ENCODE measurements around the gene AP2A1. TPM values are rescaled to one million over a fixed set of nuclear protein-coding genes. Genes with fewer than 3 reads are reported as not detected.
"Not testable (repeated sequence)": the region's sequence is repeated elsewhere in the genome, so short reads cannot be mapped to it uniquely, and the experiment has no call there.

Gene AP2A1
- total RNA-seq: 65.3 and 65.6 TPM in 2 replicates

DNA sequence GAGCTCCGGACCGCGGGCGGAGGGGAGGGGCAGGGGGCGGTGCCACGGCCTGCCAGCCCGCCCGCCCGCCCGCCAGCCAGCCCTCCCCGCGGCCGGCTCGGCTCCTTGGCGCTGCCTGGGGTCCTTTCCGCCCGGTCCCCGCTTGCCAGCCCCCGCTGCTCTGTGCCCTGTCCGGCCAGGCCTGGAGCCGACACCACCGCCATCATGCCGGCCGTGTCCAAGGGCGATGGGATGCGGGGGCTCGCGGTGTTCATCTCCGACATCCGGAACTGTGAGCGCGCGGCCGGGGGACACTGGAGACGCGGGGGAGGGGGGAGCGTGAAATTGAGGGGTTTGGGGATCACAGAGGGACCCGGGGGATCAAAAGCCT, at the start of gene AP2A1:
Gene AP2A1, plus strand, starts transcription at position 72 of the 370 bp plus-strand sequence. Its CDS starts 133 bp downstream, at position 205.
- DNase-seq (ENCODE audit: low read depth, low spot score): no peak

DNA sequence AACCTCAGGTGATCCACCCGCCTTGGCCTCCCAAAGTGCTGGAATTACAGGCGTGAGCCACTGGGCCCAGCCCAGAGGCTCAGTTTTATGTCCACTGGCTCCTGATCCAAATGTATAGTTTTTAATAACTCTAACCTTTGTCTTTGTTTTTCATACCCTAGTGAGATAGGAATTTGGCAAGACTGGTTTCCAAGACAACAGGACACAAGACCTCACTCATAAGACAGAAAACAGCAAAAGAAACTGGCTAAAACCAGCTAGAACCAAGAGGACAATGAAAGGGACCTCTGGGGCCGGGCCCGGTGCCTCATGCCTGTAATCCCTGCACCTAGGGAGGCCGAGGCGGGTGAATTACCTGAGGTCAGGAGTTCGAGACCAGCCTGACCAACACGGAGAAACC, 48.3 kb upstream of the AP2A1 start:
- DNase-seq (ENCODE audit: low read depth, low spot score): no peak

DNA sequence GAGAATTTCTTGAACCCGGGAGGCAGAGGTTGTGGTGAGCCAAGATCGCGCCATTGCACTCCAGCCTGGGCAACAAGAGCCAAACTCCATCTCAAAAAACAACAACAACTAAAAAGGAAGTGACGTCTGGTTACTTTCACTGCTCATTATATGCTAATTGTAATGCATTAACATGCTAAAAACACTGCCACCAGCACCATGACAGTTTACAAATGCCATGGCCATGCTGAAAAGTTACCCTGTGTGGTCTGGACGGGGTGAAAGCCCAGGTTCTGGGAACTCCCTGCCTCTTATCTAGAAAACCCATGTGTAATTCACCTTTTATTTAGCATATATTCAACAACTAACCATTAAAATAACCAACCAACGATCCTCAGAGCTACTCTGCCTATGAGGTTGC, 47.8 kb upstream of the AP2A1 start:
- no peak for DNase-seq (ENCODE audit: low read depth, low spot score)

DNA sequence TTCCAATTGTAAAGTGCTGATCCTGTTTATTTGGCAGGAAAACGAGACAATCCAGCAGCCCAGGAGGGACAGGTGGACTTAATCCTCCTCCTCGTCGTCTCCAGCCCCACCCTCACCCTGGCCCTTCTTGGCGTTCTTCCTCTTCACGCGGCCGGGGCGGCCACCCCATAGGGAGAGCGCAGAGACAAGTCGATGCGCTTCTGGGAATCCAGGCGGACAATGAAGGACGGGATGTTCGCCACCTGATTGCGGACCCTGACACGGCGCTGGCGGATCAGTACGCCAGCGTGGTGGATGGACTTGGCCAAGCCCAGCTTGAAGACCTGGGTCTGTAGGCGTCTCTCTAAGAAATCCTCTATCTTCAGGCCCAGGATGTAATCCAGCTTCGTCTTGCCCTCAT, 47.4 kb upstream of the AP2A1 start:
- DNase-seq (ENCODE audit: low read depth, low spot score): not testable (repeated sequence)

DNA sequence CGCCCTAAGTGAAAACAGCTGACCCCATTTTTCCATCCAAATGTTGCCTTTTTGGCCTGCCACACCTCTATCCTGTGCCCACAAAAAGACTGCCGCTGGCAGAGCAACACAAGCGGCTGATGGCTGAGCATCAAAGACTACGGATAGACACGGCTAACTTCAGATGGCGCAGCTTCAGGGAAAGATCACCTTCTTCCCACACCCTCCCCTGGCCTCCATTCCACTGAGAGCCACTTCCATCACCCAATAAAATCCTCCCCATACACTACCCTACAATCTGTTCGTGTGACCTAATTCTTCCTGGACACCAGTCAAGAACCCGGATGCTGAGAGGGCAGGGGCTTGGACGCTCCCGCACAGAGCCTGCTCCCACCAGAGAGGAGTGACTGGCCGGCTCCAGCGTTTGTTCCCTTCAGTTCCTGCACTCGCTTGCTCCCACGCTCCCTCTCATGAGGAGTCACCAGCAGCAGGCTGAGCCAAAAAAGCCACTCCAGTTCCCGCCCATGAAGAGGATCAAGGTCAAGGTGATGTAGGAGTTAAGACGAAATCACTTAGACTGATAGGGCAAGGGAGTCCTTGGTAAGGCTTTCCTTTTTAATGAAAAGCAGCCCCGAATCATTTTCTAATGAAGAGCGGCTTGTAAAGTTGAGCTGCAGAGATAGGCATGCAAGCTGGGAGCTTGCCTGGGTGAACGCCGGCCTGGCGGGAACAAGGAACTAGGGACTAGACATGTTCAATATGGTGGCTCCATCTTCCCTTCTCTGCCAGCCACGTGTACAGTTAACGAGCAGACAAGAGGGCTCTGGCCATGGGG, 39.4 kb upstream of the AP2A1 start:
- no peak for DNase-seq (ENCODE audit: low read depth, low spot score)

DNA sequence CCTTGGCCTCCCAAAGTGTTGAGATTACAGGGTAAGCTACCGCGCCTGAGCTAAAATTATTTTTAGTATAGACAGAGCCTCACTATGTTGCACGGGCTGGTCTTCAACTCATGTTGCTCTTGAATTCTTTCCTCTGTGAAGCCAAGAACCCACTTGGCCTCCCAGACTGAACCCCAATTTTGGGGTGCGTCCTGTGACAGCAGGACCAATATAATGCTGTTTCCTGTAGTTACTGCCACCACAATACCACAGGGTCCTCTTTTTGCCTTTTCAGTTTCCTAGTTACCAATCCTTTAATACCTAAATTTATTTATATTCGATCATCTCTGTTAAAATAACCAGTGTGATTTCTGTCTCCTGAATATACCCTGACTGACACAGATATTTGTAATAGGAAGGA, 36.6 kb upstream of the AP2A1 start:
- no peak for DNase-seq (ENCODE audit: low read depth, low spot score)

DNA sequence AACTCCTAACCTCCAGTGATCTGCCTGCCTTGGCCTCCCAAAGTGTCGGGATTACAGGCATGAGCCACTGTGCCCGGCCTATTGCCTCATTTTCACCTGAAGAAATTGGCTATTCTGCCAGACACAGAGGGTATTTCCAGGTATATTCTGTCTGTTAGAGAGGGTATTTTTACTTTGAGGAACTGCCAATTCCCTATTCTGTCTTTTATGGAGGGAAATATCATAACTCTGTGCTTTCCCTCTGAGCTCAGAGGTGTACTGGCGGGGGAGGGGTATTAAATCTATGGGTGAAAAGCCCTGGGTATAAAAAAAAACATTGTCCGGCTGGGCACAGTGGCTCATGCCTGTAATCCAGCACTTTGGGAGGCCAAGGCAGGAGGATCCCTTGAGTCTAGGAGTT, 28.5 kb upstream of the AP2A1 start:
- no peak for DNase-seq (ENCODE audit: low read depth, low spot score)

DNA sequence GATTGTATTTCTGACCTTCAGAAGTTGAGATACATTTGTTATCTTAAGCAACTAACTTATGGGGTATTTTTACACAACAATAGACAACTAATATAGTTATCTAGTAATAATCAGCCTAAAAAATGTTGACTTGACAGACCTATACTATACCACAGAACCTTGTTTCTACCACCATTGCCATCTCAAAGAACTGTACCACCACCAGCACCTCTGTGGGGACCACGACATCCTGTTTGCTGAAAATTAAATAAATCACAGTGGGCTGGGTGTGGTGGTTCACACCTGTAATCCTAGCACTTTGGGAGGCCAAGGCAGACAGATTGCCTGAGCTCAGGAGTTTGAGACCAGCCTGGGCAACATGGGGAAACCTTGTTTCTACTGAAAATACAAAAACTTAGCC, 27.7 kb upstream of the AP2A1 start:
- no peak for DNase-seq (ENCODE audit: low read depth, low spot score)

DNA sequence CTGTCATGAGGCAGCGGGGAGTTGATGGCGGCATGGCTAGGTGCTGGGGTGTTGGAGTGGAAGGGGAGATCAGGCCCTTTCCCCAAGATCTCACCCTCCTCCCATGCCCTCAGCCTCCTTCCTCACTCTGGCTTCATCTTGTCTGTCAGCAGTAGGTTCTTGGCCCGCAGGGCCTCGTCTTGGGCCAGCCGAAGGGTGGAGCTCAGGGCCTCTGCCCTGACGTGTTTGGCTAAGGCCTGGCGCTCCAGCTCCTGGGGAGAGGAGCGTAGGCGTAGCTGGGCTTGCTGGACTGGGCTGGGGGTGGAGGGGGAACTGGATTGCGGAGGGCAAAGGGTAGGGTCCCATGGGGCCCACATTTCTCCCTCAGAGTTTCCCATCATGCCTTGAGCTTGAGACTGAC, 26.9 kb upstream of the AP2A1 start:
- no peak for DNase-seq (ENCODE audit: low read depth, low spot score)

DNA sequence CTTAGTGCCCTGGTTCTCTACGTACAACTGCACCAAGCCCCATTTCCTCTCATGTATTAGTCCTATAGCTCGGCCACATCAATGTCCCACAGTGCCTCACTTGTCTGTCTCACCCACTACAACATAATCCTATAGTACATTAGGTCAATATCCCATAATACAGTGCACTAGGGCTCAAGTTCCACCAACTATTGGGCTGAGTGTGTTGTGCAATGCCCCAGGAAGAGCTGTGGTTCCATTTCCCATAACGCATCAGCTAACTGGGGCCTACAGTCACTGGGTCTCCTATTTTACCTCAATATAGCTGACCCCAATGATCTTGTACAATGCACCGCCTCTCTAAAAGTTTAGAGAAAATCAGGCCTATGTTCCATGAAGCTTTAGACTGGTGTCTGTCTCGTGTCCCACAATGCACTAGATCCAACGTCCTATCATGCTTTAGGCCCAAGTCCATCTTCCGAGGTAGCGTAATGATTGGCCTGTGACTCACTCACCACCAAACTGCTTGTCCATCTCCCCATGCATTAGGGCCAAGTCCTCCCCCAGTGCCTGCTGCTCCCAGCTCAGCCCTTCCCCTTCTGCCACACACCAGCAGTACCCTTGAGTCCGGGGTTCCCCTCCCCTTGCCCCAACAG, 25.5 kb upstream of the AP2A1 start:
- no peak for DNase-seq (ENCODE audit: low read depth, low spot score)

DNA sequence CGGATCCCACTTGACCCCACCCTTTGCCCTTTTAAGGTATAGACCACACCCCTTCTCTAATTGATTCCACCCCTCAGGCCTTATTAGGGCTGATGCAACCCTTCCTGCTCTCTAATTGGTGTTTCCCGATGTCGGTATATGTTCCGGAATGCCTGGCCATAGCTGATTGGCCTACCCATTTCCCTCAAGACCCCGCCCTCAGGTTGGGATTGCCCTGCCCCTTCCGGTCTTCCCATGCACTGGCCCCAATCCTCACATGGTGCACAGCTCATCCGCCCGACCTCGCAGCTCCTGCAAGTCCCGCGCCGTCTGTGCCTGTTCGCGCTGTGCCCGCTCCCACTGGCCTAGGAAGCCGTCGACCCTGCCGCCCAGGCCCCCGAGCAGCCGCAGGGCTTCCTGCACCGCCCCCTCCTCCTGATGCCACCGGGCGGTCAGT, 21.8 kb upstream of the AP2A1 start:
- DNase-seq (ENCODE audit: low read depth, low spot score): no peak

DNA sequence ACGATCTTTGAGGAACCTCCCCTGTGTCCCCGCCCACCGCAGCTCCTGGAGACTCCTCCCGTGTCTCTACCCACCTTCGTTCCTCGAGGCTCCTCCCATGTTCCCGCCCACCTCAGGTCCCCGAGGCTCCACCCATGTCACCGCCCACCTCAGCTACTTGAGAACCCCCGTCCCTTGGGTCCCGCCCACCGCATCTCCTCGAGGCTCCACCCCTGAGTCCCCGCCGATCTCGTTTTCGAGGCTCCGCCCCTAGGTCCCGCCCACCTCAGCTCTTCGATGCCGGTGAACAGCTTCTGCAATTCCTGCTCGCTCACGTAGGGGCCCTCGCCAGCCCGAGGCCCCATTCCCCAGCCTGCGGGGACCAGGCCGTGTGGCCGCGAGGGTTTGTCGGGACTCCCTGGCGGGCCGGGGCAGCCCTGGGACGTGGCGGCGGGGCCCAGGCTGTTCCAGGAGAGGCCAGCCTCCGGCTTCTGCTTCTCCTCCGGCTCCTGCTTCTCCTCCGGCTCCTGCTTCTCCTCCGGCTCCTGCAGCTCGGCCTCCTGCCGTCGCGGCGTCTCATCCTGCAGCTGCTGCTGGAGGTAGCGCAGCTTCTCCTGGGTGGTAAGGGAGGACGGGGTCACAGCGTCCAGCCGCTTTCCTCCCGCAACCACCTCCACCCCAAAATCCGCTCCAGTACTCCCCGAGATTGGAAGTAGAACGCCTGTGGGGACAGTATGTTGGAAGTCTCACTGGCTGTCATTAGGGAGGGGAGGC, 20.4 kb upstream of the AP2A1 start:
- no peak for DNase-seq (ENCODE audit: low read depth, low spot score)

DNA sequence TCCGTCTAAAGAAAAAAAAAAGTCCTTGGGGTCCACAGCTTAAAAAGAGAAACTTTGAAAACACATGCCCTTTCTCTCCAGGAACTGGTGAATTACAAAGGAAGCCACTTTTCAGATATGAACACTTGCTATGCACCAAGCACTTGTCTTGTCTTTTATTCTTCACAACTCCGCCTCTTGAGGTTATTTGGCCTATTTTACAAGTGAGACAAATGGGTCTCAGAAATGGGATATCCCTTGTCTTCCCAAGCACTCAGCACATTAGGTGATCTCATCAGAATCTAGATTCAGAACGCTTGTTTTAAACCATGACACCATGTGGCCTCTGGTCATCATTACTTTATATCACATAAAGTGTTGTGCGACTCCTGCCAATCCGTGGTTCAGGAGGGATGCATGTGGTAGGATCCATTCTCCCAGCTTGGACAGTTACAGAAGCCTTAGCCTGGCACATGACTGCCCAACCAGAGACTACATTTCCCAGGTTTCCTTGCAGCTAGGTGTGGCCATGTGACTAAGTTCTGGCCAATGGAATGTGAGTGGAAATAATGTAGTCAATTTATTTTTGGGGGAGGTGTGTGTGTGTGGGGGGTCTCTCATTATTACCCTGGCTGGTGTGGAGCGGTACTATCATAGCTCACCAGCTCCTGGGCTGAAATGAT, 17.6 kb upstream of the AP2A1 start:
- no peak for DNase-seq (ENCODE audit: low read depth, low spot score)

DNA sequence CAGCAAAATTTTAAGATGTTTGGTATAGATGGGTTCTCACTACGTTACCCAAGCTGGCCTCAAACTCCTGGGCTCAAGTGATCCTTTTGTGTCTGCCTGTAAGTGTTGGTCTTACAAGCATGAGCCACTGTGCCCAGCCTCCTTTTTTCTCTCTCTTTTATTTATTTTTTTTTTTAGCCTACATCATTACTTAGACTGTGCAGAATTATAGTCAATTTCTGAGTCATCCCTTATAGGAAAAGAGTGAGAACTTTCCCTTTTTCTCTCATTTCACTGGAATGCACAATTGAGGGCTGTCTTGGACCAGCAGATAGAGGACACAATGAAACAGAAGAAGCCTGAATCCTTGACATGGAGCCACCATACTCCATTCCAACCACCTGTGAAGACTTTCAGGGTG, 17.0 kb upstream of the AP2A1 start:
- no peak for DNase-seq (ENCODE audit: low read depth, low spot score)

DNA sequence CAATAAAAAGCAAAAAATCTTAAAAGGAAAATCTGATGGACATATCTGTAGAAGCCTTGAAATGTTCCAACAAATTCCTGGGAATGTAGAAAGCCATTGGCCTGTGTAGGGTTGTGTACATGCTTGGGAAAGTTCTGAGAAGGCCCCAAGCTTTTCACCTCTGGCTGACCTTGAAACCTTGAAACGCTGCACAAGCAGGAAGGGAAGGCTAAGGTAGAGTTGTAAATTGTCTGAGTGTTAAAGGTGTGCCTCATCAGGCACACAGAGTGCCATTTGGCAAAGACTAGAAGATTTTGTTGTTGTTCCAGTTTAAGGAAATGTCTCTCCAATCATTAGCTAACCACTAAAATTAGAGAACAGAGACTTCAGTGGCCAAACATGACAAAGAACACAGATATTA, 14.1 kb upstream of the AP2A1 start:
- DNase-seq (ENCODE audit: low read depth, low spot score): no peak

DNA sequence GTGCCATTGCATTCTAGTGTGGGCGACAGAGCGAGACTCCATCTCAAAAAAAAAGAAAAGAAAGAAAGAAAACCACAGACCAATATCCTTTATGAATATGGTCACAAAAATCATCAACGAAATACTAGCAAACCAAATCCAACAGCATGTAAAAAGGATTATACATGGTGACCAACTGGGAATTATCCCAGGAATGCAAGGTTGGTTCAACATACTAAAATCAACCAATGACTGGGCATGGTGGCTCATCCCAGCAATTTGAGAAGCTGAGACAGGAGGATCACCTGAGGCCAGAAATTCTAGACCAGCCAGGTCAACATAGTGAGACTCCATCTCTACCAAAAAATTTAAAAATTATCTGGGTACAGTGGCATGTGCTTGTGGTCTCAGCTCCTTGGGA, 10.8 kb upstream of the AP2A1 start:
- no peak for DNase-seq (ENCODE audit: low read depth, low spot score)

DNA sequence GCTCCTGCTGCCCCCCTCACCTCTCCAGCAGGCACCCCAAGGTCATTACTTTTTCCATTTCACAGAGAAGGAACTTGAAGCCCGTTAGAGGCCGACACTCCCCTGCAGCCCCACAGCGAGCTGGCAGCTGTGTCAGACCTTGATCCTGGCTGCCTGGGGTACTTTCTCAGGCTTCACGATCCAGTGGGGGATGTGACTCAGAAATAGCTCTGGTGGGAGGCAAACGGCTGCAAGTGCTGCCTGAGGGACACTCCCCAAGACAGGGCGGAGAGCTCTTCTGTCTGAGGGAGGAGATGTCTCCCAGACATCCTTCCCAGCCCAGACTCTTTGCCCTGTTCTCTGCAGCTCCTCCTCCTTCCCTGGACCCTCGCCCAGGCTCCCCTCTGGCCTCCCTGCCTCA, 8.5 kb upstream of the AP2A1 start:
- no peak for DNase-seq (ENCODE audit: low read depth, low spot score)

DNA sequence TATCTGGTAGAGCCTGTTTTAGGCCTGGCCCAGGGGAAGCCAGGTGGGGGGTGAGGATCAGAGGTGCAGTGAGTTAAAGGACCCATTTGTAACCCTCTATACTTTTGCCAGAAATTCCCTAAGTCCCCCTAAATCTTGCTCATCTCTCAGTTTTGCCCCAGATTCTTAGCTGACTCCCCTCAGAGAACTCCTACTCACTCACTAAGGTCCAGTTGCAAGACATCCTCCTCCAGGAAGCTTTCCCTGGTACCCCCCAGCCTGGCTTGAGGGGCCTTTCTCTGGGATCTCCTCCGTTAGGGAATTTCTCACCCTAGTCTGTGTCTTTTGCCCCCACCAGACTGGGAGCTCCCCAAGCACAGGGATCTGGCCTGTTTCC, 5.6 kb upstream of the AP2A1 start:
- DNase-seq (ENCODE audit: low read depth, low spot score): no peak

DNA sequence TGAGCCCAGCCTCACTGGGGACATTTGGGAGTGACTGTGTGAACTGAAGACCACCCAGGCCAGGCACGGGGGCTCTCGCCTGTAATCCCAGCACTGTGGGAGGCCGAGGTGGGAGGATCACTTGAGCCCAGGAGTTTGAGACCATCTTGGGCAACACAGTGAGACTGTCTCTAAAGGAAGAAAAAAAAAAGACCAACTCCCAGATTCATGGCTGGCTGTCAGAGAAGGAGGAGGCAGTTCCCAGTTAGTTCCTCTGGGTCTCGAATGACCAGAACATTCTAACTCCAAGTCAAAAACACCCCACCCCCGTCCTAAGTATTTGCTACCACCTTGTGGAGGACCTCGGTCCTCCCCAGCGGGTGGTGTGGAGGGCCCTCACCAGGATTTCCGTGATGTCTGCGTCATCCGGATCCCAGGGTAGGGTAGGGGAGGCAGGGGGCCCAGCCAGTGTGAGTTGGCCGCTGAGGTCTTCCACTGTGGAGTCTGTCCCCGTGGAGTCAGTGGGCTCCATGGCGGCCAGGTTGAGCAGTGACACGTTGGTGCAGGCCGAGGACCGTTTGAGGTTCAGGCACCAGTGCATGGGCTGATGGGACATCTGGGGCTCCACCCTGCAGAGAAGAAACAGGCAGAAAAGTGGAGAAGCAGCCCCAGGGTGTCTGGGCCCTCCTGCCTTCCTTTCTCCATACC, 5.0 kb upstream of the AP2A1 start:
- no peak for DNase-seq (ENCODE audit: low read depth, low spot score)

DNA sequence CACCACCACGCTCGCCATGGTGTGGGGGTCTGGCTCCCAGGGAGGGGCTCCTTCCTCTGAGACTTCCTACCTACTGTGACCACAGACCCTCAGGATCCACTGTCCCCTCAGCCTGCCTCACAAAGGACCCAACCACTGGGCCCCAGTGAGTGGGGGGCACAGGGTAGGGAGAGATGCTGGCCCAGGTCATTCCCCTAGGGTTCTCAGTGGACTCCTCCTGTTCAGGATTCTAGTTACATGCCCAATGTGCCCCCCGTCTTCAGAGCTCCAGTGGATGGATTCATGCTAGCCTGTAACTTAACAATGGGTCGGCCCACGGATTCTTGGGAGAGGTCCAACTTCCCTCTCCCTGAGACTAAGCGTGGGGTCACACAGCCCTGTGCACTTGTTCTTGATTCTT, 3.6 kb upstream of the AP2A1 start, which contains the start of gene TSKS:
Gene TSKS, minus strand, starts transcription at position 77 of the 400 bp plus-strand sequence. Its CDS starts 59 bp downstream, at position 18.
- no peak for DNase-seq (ENCODE audit: low read depth, low spot score)

DNA sequence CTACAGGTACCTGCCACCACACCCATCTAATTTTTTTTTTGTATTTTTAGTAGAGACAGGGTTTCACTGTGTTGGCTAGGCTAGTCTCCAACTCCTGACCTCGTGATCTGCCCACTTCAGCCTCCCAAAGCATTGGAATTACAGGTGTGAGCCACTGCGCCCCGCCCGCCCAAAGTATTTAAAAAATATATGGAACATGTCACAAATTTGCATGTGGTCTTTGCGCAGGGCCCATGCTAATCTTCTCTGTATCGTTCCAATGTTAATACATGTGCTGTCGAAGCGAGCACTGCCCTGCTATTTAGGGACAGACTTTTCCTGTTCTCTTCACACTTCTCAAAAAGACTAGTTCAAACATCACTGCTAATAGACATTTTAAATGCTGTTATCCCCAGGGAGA, 2.5 kb upstream of the AP2A1 start:
- DNase-seq (ENCODE audit: low read depth, low spot score): no peak
